PC-9 (cell line): ENCODE measurements around the gene USP33. TPM values are rescaled to one million over a fixed set of nuclear protein-coding genes. Genes with fewer than 3 reads are reported as not detected.
"Not testable (repeated sequence)": the region's sequence is repeated elsewhere in the genome, so short reads cannot be mapped to it uniquely, and the experiment has no call there.

Experiments used
- BruUV-seq: library from RNA; stranded (reverse); fragments of 400-500 nt; replicated peaks from 2 replicates; lab custom pipeline; 2021; lab: Mats Ljungman, UMichigan
- CTCF ChIA-PET: fragments of 300-600 bp; sonication (Branson Sonifier 250); formaldehyde crosslinking; loops from one replicate; lab custom pipeline; 2022; ENCODE audit warnings: antibody characterized with exemption; lab: Charles Lee
- POLR2A ChIA-PET: fragments of 300-600 bp; sonication (Branson Sonifier 250); formaldehyde crosslinking; loops from one replicate; lab custom pipeline; 2022; ENCODE audit warnings: antibody characterized with exemption; ENCODE audit not compliant: unreplicated experiment; lab: Charles Lee
- DNase-seq, 2 experiments: peaks; one replicate each; pipeline versions ENCODE4 v3.0.0 to v3.0.0-alpha.2; 2015 to 2022; ENCODE audit warnings: mixed read lengths in 1 of 2
- H2AFZ ChIP-seq: fragments of 200-600 bp; sonication (generic); 2 replicates; pipeline ENCODE4 v1.8.1; 2017; ENCODE audit warnings: antibody characterized with exemption
- H3F3A ChIP-seq: fragments of 200-600 bp; sonication (generic); 2 replicates; pipeline ENCODE4 v1.8.1; 2017; ENCODE audit warnings: antibody characterized with exemption, mild to moderate bottlenecking, low read depth; ENCODE audit not compliant: insufficient read depth
- H3K27ac ChIP-seq: fragments of 200-600 bp; sonication (generic); 2 replicates; pipeline ENCODE4 v1.6.1; 2016; ENCODE audit warnings: mixed run types
- H3K27me3 ChIP-seq: fragments of 200-600 bp; sonication (generic); 2 replicates; pipeline ENCODE4 v1.6.1; 2016; ENCODE audit warnings: low read depth, mixed run types; ENCODE audit not compliant: insufficient read depth
- H3K36me3 ChIP-seq: fragments of 200-600 bp; sonication (generic); 2 replicates; pipeline ENCODE4 v1.6.1; 2016; ENCODE audit warnings: low read depth, mixed run types
- H3K4me1 ChIP-seq: fragments of 200-600 bp; sonication (generic); replicated peaks from 2 replicates; pipeline ENCODE4 v1.6.1; 2016; ENCODE audit warnings: mixed run types; ENCODE audit not compliant: insufficient read depth
- H3K4me2 ChIP-seq: fragments of 200-600 bp; sonication (generic); 2 replicates; pipeline ENCODE4 v1.6.1; 2017; ENCODE audit warnings: mixed run types
- H3K4me3 ChIP-seq: fragments of 200-600 bp; sonication (generic); 2 replicates; pipeline ENCODE4 v1.6.1; 2016; ENCODE audit warnings: mixed run types
- H3K79me2 ChIP-seq: fragments of 200-600 bp; sonication (generic); 2 replicates; pipeline ENCODE4 v1.6.1; 2017; ENCODE audit warnings: low read depth, mixed run types
- H3K9me2 ChIP-seq: fragments of 200-600 bp; sonication (generic); 2 replicates; pipeline ENCODE4 v1.8.1; 2017; ENCODE audit warnings: mild to moderate bottlenecking; ENCODE audit not compliant: insufficient read depth
- H3K9me3 ChIP-seq: fragments of 200-600 bp; sonication (generic); 2 replicates; pipeline ENCODE4 v1.8.1; 2016; ENCODE audit warnings: low read depth; ENCODE audit not compliant: insufficient read depth
- H4K20me1 ChIP-seq: fragments of 200-600 bp; sonication (generic); 2 replicates; pipeline ENCODE4 v1.8.1; 2017; ENCODE audit not compliant: insufficient read depth
- CTCF ChIP-seq: fragments of 200-600 bp; sonication (generic); conservative IDR thresholded peaks from 2 replicates; pipeline ENCODE4 v1.6.1; 2017; ENCODE audit warnings: mixed run types, antibody characterized with exemption, mild to moderate bottlenecking, moderate library complexity
- EZH2 ChIP-seq: fragments of 200-600 bp; sonication (generic); IDR thresholded peaks from 2 replicates; pipeline ENCODE4 v1.8.0; 2017; ENCODE audit warnings: antibody characterized with exemption, low read depth
- intact Hi-C: fragments of 100-400 bp; cut with micrococcal nuclease; formaldehyde crosslinking; loops from one replicate; pipeline ENCODE4 v1.10.0; 2022; ENCODE audit not compliant: unreplicated experiment
- total RNA-seq: library from RNA; stranded (reverse); gene quantifications from 2 replicates; pipeline ENCODE4 v1.2.3, GENCODE V29; 2021

The USP33 gene
- total RNA-seq, 1 experiment from 2014 or later, result 59.1 TPM

- no peak for DNase-seq
- CTCF ChIA-PET, result no interaction called here
- POLR2A ChIA-PET, result no interaction called here
- TF ChIP-seq CTCF (no peak), EZH2 (no peak)
- intact Hi-C loops, result no loop called here
- H3K36me3 ChIP-seq, result peaks cover 31% of the 10 kb centered on the region
- H3K27ac ChIP-seq, result no peak overlapping the region
- peak overlapping the region; percentile 15; the same call in 1 of the 2 replicates for H3K4me2 ChIP-seq
- no peak overlapping the region for H3K4me3 ChIP-seq
- no peak overlapping the region for H2AFZ ChIP-seq
- peaks cover 21% of the 10 kb centered on the region; the same call in 1 of the 2 replicates for H3F3A ChIP-seq
- H4K20me1 ChIP-seq, result peaks cover 81% of the 10 kb centered on the region
- H3K9me2 ChIP-seq, result no peaks in the 10 kb centered on the region
- H3K27me3 ChIP-seq, result no peaks in the 10 kb centered on the region
- H3K79me2 ChIP-seq, result peaks cover 87% of the 10 kb centered on the region
- no peaks in the 10 kb centered on the region for H3K9me3 ChIP-seq
- BruUV-seq, result TSS peak; percentile 4
- H3K4me1 ChIP-seq, result peaks cover 42% of the 10 kb centered on the region
Measured at GRCh38 chr1:77678660-77679610, 80.7 kb downstream of the USP33 start.

- H3K36me3 ChIP-seq, result peaks cover 35% of the 10 kb centered on the region
- H2AFZ ChIP-seq, H3K27ac ChIP-seq, CTCF ChIA-PET, H3K27me3 ChIP-seq, intact Hi-C loops, BruUV-seq, DNase-seq, POLR2A ChIA-PET, H3K4me2 ChIP-seq, H3K9me3 ChIP-seq, H3K9me2 ChIP-seq, H3K4me3 ChIP-seq: not testable (repeated sequence)
- peaks cover 24% of the 10 kb centered on the region for H3K4me1 ChIP-seq
- peaks cover 100% of the 10 kb centered on the region for H3K79me2 ChIP-seq
- peaks cover 100% of the 10 kb centered on the region for H4K20me1 ChIP-seq
- H3F3A ChIP-seq, result peaks cover 19% of the 10 kb centered on the region; the same call in 1 of the 2 replicates
Measured at GRCh38 chr1:77674807-77675206, 84.8 kb downstream of the USP33 start.

- Histone ChIP-seq H4K20me1 (peaks cover 100% of the 10 kb centered on the region), H3K27me3 (no peaks in the 10 kb centered on the region), H2AFZ (no peak overlapping the region), H3K36me3 (peaks cover 38% of the 10 kb centered on the region), H3K27ac (no peak overlapping the region), H3K9me3 (no peaks in the 10 kb centered on the region), H3K4me1 (peaks cover 22% of the 10 kb centered on the region; the same call in 1 of the 2 replicates), H3K4me3 (no peak overlapping the region), H3K79me2 (peaks cover 100% of the 10 kb centered on the region), H3F3A (peaks cover 19% of the 10 kb centered on the region; the same call in 1 of the 2 replicates), H3K4me2 (no peak overlapping the region), H3K9me2 (no peaks in the 10 kb centered on the region)
- ChIA-PET POLR2A (interaction anchor here (0.7 kb wide), 1 partner anchor 109 kb away, joined by 3 read pairs; no protein-coding TSS in a partner anchor), CTCF (no interaction called here)
- intact Hi-C loops, result no loop called here
- no TSS peak for BruUV-seq
- TF ChIP-seq CTCF (no peak), EZH2 (no peak)
- no peak for DNase-seq
Measured at GRCh38 chr1:77673716-77674355, 85.8 kb downstream of the USP33 start.
